ENCODE results near the gene USP22.

The USP22 gene

GRCh38 chr17:21036361-21036881, 6.4 kb downstream of the USP22 start:
- TF ChIP-seq CTCF (conservative IDR thresholded peaks at IDR 0.05; ENCODE audit: low read depth, low read length): no peak
- DNase-seq (ENCODE audit: low read depth): peak; percentile 60
- H3K4me3 ChIP-seq (ENCODE audit: low read depth, low read length): no peak overlapping the region

GRCh38 chr17:21035406-21035805, 7.4 kb downstream of the USP22 start:
- TF ChIP-seq CTCF (conservative IDR thresholded peaks at IDR 0.05; ENCODE audit: low read depth, low read length): no peak
- DNase-seq (ENCODE audit: low read depth): no peak
- no peak overlapping the region for H3K4me3 ChIP-seq (ENCODE audit: low read depth, low read length)

GRCh38 chr17:21034340-21035235, 8.2 kb downstream of the USP22 start:
- peak; percentile 63 for DNase-seq (ENCODE audit: low read depth)
- TF ChIP-seq CTCF (conservative IDR thresholded peaks at IDR 0.05; ENCODE audit: low read depth, low read length): no peak
- H3K4me3 ChIP-seq (ENCODE audit: low read depth, low read length): no peak overlapping the region

GRCh38 chr17:21033350-21033749, 9.5 kb downstream of the USP22 start:
- H3K4me3 ChIP-seq (ENCODE audit: low read depth, low read length): no peak overlapping the region
- no peak for TF ChIP-seq CTCF (conservative IDR thresholded peaks at IDR 0.05; ENCODE audit: low read depth, low read length)
- peak; percentile 38 for DNase-seq (ENCODE audit: low read depth)

GRCh38 chr17:21031756-21032396, 10.9 kb downstream of the USP22 start:
- TF ChIP-seq CTCF (conservative IDR thresholded peaks at IDR 0.05; ENCODE audit: low read depth, low read length): no peak
- no peak for DNase-seq (ENCODE audit: low read depth)
- no peak overlapping the region for H3K4me3 ChIP-seq (ENCODE audit: low read depth, low read length)

- H3K4me3 ChIP-seq (ENCODE audit: low read depth, low read length): no peak overlapping the region
- DNase-seq (ENCODE audit: low read depth): no peak
- no peak for TF ChIP-seq CTCF (conservative IDR thresholded peaks at IDR 0.05; ENCODE audit: low read depth, low read length)
Measured at GRCh38 chr17:21030375-21030774, 12.4 kb downstream of the USP22 start.
